ENCODE results near the gene ARHGAP40.

The ARHGAP40 gene

DNA sequence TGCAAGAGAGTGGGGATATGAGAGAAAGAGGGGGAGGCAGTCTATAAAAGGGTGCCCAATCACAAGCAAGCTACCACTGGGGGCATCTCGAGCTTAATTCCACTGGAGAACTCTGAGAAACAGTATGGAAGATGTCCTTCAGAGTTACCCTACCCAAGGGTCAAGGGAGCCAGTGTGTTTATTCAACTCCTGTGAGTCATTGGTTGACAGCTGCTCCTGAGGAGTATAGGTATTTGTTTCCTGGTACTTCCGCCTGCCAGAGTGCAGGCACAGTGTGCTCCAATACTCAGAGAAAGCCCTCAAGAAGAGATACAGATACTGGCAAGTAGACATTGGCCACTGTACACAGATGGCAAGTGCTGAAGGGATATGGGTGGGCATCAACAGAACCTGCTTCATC lies 49.5 kb downstream of the ARHGAP40 start:
- no peaks in the 10 kb centered on the region for H3K9me3 ChIP-seq (ENCODE audit: control insufficient read depth, insufficient read depth, low read depth, low read length)
- no peak overlapping the region for H3K27ac ChIP-seq (ENCODE audit: extremely low read depth, low read depth, low read length)
- H3K4me3 ChIP-seq (ENCODE audit: low read depth, low read length), result no peak overlapping the region
- no peaks in the 10 kb centered on the region for H3K4me1 ChIP-seq (ENCODE audit: control insufficient read depth, insufficient read depth, low read length)
- ChIA-PET CTCF (interaction anchor here (1.0 to 6.1 kb wide), 4 partner anchors 81 to 399 kb away, joined by 4 to 116 read pairs (median 25); partner anchors contain the start of gene ACTR5), POLR2A (no interaction called here)
- TF ChIP-seq ZNF707 (tag by site-specific recombination; IDR thresholded peaks at IDR 0.05) (no peak), PRDM2 (tag by site-specific recombination; IDR thresholded peaks at IDR 0.05; ENCODE audit: borderline replicate concordance) (no peak), ZNF791 (tag by site-specific recombination; IDR thresholded peaks at IDR 0.05) (no peak), SALL2 (tag by site-specific recombination; IDR thresholded peaks at IDR 0.05; ENCODE audit: borderline replicate concordance) (no peak)
- no peaks in the 10 kb centered on the region for H3K36me3 ChIP-seq (ENCODE audit: control insufficient read depth in 2 of 2, insufficient read depth in 1 of 2, low read length in 2 of 2)

DNA sequence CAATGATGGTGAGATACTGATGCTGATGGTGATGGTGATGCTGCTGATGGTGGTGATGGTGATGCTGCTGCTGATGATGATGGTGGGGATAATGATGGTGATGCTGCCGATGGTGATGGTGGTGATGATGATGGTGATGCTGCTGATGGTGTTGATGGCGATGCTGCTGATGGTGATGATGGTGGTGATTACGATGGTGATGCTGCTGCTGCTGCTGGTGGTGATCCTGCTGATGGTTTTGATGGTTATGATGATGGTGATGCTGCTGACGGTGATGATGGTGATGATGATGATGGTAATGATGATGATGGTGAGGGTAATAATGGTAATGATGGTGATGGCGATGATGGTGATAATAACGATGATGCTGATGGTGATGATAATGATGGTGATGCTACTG lies 50.0 kb downstream of the ARHGAP40 start:
- H3K9me3 ChIP-seq (ENCODE audit: control insufficient read depth, insufficient read depth, low read depth, low read length), result no peaks in the 10 kb centered on the region
- no peak overlapping the region for H3K27ac ChIP-seq (ENCODE audit: extremely low read depth, low read depth, low read length)
- ChIA-PET POLR2A (no interaction called here), CTCF (interaction anchor here (1.0 to 6.1 kb wide), 3 partner anchors 81 to 398 kb away, joined by 4 to 116 read pairs (median 27); partner anchors contain the start of gene ACTR5)
- H3K36me3 ChIP-seq (ENCODE audit: control insufficient read depth in 2 of 2, insufficient read depth in 1 of 2, low read length in 2 of 2), result no peaks in the 10 kb centered on the region
- TF ChIP-seq SETDB1 (IDR thresholded peaks at IDR 0.05; ENCODE audit: insufficient read length, low read length), result no peak
- no peak for TF ChIP-seq TCF7L2 (IDR thresholded peaks at IDR 0.05; ENCODE audit: borderline replicate concordance, low read depth, low read length)
- no peak for TF ChIP-seq ZNF621 (tag by site-specific recombination; IDR thresholded peaks at IDR 0.05)
- TF ChIP-seq ZNF747 (tag by site-specific recombination; IDR thresholded peaks at IDR 0.05), result 0 out of 2 replicates have a peak, but pooled peaks have one; percentile 54
- TF ChIP-seq ZNF426 (tag by site-specific recombination; IDR thresholded peaks at IDR 0.05), result no peak
- TF ChIP-seq, protein P1, sequence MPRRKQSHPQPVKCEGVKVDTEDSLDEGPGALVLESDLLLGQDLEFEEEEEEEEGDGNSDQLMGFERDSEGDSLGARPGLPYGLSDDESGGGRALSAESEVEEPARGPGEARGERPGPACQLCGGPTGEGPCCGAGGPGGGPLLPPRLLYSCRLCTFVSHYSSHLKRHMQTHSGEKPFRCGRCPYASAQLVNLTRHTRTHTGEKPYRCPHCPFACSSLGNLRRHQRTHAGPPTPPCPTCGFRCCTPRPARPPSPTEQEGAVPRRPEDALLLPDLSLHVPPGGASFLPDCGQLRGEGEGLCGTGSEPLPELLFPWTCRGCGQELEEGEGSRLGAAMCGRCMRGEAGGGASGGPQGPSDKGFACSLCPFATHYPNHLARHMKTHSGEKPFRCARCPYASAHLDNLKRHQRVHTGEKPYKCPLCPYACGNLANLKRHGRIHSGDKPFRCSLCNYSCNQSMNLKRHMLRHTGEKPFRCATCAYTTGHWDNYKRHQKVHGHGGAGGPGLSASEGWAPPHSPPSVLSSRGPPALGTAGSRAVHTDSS (tag by site-specific recombination; IDR thresholded peaks at IDR 0.05), result peak; percentile 90
- no peak for TF ChIP-seq ZNF48 (tag by site-specific recombination; IDR thresholded peaks at IDR 0.05)
- TF ChIP-seq ZNF658 (tag by site-specific recombination; IDR thresholded peaks at IDR 0.05), result peak; percentile 64; the same call in 1 of the 2 replicates
- H3K4me1 ChIP-seq (ENCODE audit: control insufficient read depth, insufficient read depth, low read length), result no peaks in the 10 kb centered on the region
- no peak overlapping the region for H3K4me3 ChIP-seq (ENCODE audit: low read depth, low read length)

DNA sequence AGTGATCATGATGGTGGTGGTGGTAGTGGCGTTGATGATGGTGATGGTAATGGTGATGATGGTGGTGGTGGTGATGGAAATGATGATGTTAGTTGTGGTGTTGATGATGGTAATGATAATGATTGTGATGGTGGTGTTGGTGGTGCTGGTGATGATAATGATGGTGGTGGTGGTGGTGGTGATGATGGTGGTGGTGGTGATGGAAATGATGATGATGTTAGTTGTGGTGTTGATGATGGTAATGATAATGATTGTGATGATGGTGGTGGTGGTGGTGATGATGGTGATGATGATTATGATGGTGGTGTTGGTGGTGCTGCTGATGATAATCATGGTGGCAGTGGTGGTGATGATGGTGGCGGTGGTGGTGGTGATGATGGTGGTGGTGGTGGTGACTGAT lies 51.4 kb downstream of the ARHGAP40 start:
- Histone ChIP-seq H3K9me3 (ENCODE audit: control insufficient read depth, insufficient read depth, low read depth, low read length) (no peaks in the 10 kb centered on the region), H3K4me1 (ENCODE audit: control insufficient read depth, insufficient read depth, low read length) (no peaks in the 10 kb centered on the region), H3K4me3 (ENCODE audit: low read depth, low read length) (no peak overlapping the region), H3K27ac (ENCODE audit: extremely low read depth, low read depth, low read length) (no peak overlapping the region), H3K36me3 (ENCODE audit: control insufficient read depth in 2 of 2, insufficient read depth in 1 of 2, low read length in 2 of 2) (no peaks in the 10 kb centered on the region)
- TF ChIP-seq ZNF146 (tag by site-specific recombination; IDR thresholded peaks at IDR 0.05), result no peak
- no peak for TF ChIP-seq ZNF530 (tag by site-specific recombination; IDR thresholded peaks at IDR 0.05; ENCODE audit: low read depth)
- no peak for TF ChIP-seq ZNF23 (tag by site-specific recombination; IDR thresholded peaks at IDR 0.05; ENCODE audit: borderline replicate concordance)
- TF ChIP-seq ZBTB44 (tag by site-specific recombination; IDR thresholded peaks at IDR 0.05), result no peak
- TF ChIP-seq, protein P1 (tag by site-specific recombination; IDR thresholded peaks at IDR 0.05), result 0 out of 2 replicates have a peak, but pooled peaks have one; percentile 19
- POLR2A ChIA-PET, result no interaction called here
- CTCF ChIA-PET, result interaction anchor here (1.7 kb wide), 1 partner anchor 99 kb away, joined by 4 read pairs; no protein-coding TSS in a partner anchor
